Karpas-422 (cell line): ENCODE measurements around the gene NAT14. TPM values are rescaled to one million over a fixed set of nuclear protein-coding genes. Genes with fewer than 3 reads are reported as not detected.

ENCODE experiments used
- DNase-seq: peaks from one replicate; pipeline ENCODE4 v3.0.0-alpha.2; 2015
- H2AFZ ChIP-seq: fragments of 200-600 bp; sonication (generic); 2 replicates; pipeline ENCODE4 v1.6.1; 2014; ENCODE audit warnings: antibody characterized with exemption, low read length, mixed read lengths
- H3K27ac ChIP-seq: fragments of 200-600 bp; sonication (generic); 2 replicates; pipeline ENCODE4 v1.5.1; 2014; ENCODE audit warnings: mild to moderate bottlenecking, low read length, moderate library complexity
- H3K27me3 ChIP-seq: fragments of 200-600 bp; sonication (generic); 2 replicates; pipeline ENCODE4 v1.6.1; 2014; ENCODE audit warnings: low read length, mixed read lengths
- H3K36me3 ChIP-seq: fragments of 200-600 bp; sonication (generic); 2 replicates; pipeline ENCODE4 v1.6.1; 2014; ENCODE audit warnings: low read length, mixed read lengths; ENCODE audit not compliant: insufficient read depth
- H3K4me1 ChIP-seq: fragments of 200-600 bp; sonication (generic); 2 replicates; pipeline ENCODE4 v1.6.1; 2014; ENCODE audit warnings: mild to moderate bottlenecking, low read length, mixed read lengths
- H3K4me2 ChIP-seq: fragments of 200-600 bp; sonication (generic); 2 replicates; pipeline ENCODE4 v1.6.1; 2014; ENCODE audit warnings: low read length, low read depth, mild to moderate bottlenecking; ENCODE audit not compliant: poor library complexity, severe bottlenecking
- H3K4me3 ChIP-seq: fragments of 200-600 bp; sonication (generic); 2 replicates; pipeline ENCODE4 v1.5.1; 2014; ENCODE audit warnings: mild to moderate bottlenecking, antibody characterized with exemption, low read length, mixed read lengths
- H3K79me2 ChIP-seq: fragments of 200-600 bp; sonication (generic); 2 replicates; pipeline ENCODE4 v1.6.1; 2014; ENCODE audit warnings: mild to moderate bottlenecking, low read length, mixed read lengths
- H3K9ac ChIP-seq: fragments of 200-600 bp; sonication (generic); 2 replicates; pipeline ENCODE4 v1.6.0; 2014; ENCODE audit warnings: low read length
- H3K9me2 ChIP-seq: fragments of 200-600 bp; sonication (generic), shearing (Covaris generic); replicated peaks from 2 replicates; pipeline ENCODE4 v1.6.0; 2014; ENCODE audit warnings: mild to moderate bottlenecking, low read length, moderate library complexity; ENCODE audit not compliant: insufficient read depth
- H3K9me3 ChIP-seq: fragments of 300-700, 200-600 bp; sonication (generic); 2 replicates; pipeline ENCODE4 v1.6.1; 2014; ENCODE audit warnings: low read length, mixed read lengths
- H4K20me1 ChIP-seq: fragments of 200-600 bp; sonication (generic); 2 replicates; pipeline ENCODE4 v1.6.1; 2014; ENCODE audit warnings: mild to moderate bottlenecking, antibody characterized with exemption, low read length, low read depth; ENCODE audit not compliant: insufficient read depth
- total RNA-seq: library from RNA; depleted of rRNA; stranded (reverse); fragments of >200 nt; shearing (Covaris generic); gene quantifications from 2 replicates; pipeline ENCODE4 v1.2.3, GENCODE V29; 2014; ENCODE audit warnings: low replicate concordance

Gene NAT14
- total RNA-seq, 1 experiment from 2014 or later: 29.7 TPM

- Histone ChIP-seq H3K79me2 (no peaks in the 10 kb centered on the region), H3K36me3 (peaks cover 6% of the 10 kb centered on the region), H3K4me3 (no peak overlapping the region), H3K27ac (no peak overlapping the region), H4K20me1 (no peaks in the 10 kb centered on the region; the same call in 1 of the 2 replicates), H3K9ac (no peak overlapping the region), H3K27me3 (no peaks in the 10 kb centered on the region), H3K4me2 (no peak overlapping the region), H2AFZ (no peak overlapping the region), H3K9me3 (no peaks in the 10 kb centered on the region), H3K9me2 (no peaks in the 10 kb centered on the region), H3K4me1 (no peaks in the 10 kb centered on the region)
- no peak for DNase-seq
Observed at GRCh38 chr19:55451163-55451964, 33.6 kb upstream of the NAT14 start.

DNA sequence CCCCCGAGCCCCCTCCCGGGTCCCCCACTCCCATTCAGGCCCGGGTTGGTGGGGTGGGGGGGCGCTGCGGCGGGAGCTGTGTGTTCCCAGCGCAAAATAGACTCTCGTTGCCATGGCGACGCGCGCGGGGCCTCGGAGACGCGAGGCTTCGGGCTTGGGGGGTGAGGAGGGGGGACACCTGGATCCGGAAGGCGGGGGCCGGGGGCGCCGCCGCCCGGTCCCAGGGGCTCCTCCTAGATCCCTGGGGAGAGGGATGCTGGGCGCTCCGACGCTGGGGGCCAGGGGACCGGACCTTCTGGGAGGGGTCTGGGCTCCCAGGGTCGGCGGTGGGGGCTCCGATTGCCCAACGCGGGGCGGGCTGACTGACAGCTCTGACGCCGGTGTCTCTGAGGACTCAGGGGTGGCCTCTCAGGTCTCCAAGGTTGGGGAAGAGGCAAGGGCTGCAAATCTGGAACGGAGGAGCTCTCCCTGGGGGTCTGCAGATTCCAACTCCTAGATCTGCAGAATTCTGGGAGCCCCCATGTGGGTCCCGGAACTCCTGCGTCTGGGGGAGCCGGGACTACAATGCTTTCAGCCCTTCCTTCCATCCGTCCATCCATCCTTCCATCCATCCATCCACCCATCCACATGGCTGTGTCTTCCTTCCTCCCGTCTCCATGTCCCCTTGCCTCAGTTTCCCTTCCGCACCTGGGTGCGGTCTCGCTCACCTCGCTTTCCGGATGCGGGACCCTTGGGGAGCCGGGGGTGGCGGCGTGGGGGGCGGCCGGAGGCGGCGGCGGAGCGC is 32.8 kb upstream of the NAT14 start:
- Histone ChIP-seq H3K4me1 (no peaks in the 10 kb centered on the region), H3K4me3 (no peak overlapping the region), H3K27me3 (no peaks in the 10 kb centered on the region), H3K79me2 (no peaks in the 10 kb centered on the region; the same call in 1 of the 2 replicates), H3K36me3 (peaks cover 6% of the 10 kb centered on the region), H3K9me2 (no peaks in the 10 kb centered on the region), H3K27ac (no peak overlapping the region), H3K9me3 (no peaks in the 10 kb centered on the region), H2AFZ (no peak overlapping the region), H4K20me1 (no peaks in the 10 kb centered on the region; the same call in 1 of the 2 replicates), H3K9ac (no peak overlapping the region), H3K4me2 (no peak overlapping the region)
- peak; percentile 62 for DNase-seq

GRCh38 chr19:55452749-55453346 is 32.1 kb upstream of the NAT14 start:
- H3K4me3 ChIP-seq: no peak overlapping the region
- no peak overlapping the region for H3K9ac ChIP-seq
- no peaks in the 10 kb centered on the region for H3K9me3 ChIP-seq
- no peak overlapping the region for H2AFZ ChIP-seq
- H4K20me1 ChIP-seq: no peaks in the 10 kb centered on the region; the same call in 1 of the 2 replicates
- peaks cover 6% of the 10 kb centered on the region for H3K36me3 ChIP-seq
- H3K4me1 ChIP-seq: no peaks in the 10 kb centered on the region
- no peaks in the 10 kb centered on the region for H3K27me3 ChIP-seq
- H3K79me2 ChIP-seq: no peaks in the 10 kb centered on the region; the same call in 1 of the 2 replicates
- no peak overlapping the region for H3K4me2 ChIP-seq
- no peak overlapping the region for H3K27ac ChIP-seq
- H3K9me2 ChIP-seq: no peaks in the 10 kb centered on the region
- peak; percentile 88 for DNase-seq

- Histone ChIP-seq H3K27ac (no peak overlapping the region), H2AFZ (no peak overlapping the region), H3K9ac (no peak overlapping the region), H4K20me1 (no peaks in the 10 kb centered on the region; the same call in 1 of the 2 replicates), H3K9me3 (no peaks in the 10 kb centered on the region), H3K27me3 (no peaks in the 10 kb centered on the region), H3K79me2 (peaks cover 3% of the 10 kb centered on the region; the same call in 1 of the 2 replicates), H3K4me3 (no peak overlapping the region), H3K9me2 (no peaks in the 10 kb centered on the region), H3K36me3 (peaks cover 6% of the 10 kb centered on the region), H3K4me1 (no peaks in the 10 kb centered on the region), H3K4me2 (no peak overlapping the region)
- DNase-seq: no peak
Observed at GRCh38 chr19:55453511-55454260, 31.3 kb upstream of the NAT14 start.

- no peaks in the 10 kb centered on the region for H3K9me3 ChIP-seq
- H3K27me3 ChIP-seq: no peaks in the 10 kb centered on the region
- H3K9me2 ChIP-seq: no peaks in the 10 kb centered on the region
- peaks cover 13% of the 10 kb centered on the region; the same call in 1 of the 2 replicates for H3K79me2 ChIP-seq
- H3K4me3 ChIP-seq: no peak overlapping the region
- no peaks in the 10 kb centered on the region; the same call in 1 of the 2 replicates for H3K4me1 ChIP-seq
- H3K36me3 ChIP-seq: peaks cover 6% of the 10 kb centered on the region
- H3K27ac ChIP-seq: no peak overlapping the region
- H3K9ac ChIP-seq: no peak overlapping the region
- peak; percentile 87 for DNase-seq
- H4K20me1 ChIP-seq: no peaks in the 10 kb centered on the region; the same call in 1 of the 2 replicates
- no peak overlapping the region for H2AFZ ChIP-seq
- H3K4me2 ChIP-seq: no peak overlapping the region
Observed at GRCh38 chr19:55454787-55455243, 30.2 kb upstream of the NAT14 start.

- H3K9me3 ChIP-seq: no peaks in the 10 kb centered on the region
- peaks cover 5% of the 10 kb centered on the region for H3K4me1 ChIP-seq
- no peak for DNase-seq
- no peak overlapping the region for H3K9ac ChIP-seq
- H3K27ac ChIP-seq: no peak overlapping the region
- peaks cover 22% of the 10 kb centered on the region for H3K79me2 ChIP-seq
- H2AFZ ChIP-seq: no peak overlapping the region
- no peaks in the 10 kb centered on the region; the same call in 1 of the 2 replicates for H4K20me1 ChIP-seq
- no peaks in the 10 kb centered on the region for H3K9me2 ChIP-seq
- H3K36me3 ChIP-seq: peaks cover 6% of the 10 kb centered on the region
- H3K4me2 ChIP-seq: no peak overlapping the region
- H3K4me3 ChIP-seq: no peak overlapping the region
- H3K27me3 ChIP-seq: no peaks in the 10 kb centered on the region
Observed at GRCh38 chr19:55455576-55456235, 29.3 kb upstream of the NAT14 start.

DNA sequence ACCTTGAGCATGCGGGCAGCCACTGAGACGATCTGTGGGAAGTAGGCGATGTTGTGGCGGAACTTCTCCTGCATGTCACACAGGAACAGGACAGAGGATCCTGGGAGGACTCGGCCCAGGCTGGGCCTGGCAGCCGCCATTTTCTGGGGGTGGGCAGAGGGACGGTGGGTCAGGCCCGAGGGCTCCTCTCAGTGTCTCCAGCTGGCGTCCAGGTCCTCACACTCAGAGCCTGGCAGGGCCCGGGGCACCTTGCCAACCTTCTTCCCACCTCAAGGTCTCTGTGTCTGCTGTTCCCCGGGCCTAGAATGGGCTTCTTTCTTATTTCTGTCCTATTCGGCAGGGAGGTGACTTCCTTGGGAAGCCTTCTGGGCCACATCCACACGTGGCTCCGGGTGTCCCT is 28.6 kb upstream of the NAT14 start:
- Histone ChIP-seq H3K36me3 (peaks cover 6% of the 10 kb centered on the region), H4K20me1 (no peaks in the 10 kb centered on the region; the same call in 1 of the 2 replicates), H3K9ac (no peak overlapping the region), H3K27me3 (no peaks in the 10 kb centered on the region), H2AFZ (no peak overlapping the region), H3K4me2 (no peak overlapping the region), H3K4me1 (peaks cover 11% of the 10 kb centered on the region), H3K4me3 (no peak overlapping the region), H3K79me2 (peaks cover 26% of the 10 kb centered on the region), H3K9me2 (no peaks in the 10 kb centered on the region), H3K9me3 (no peaks in the 10 kb centered on the region), H3K27ac (no peak overlapping the region)
- no peak for DNase-seq
